T-helper 2 cell treated with Interferon-gamma antibody and Interleukin-4, amounts not matched to agents 100 ng/mL and 5 ng/mL, for 36 hours (primary cell): Measurements from ENCODE around the gene ZFP92. TPM values are rescaled to one million over a fixed set of nuclear protein-coding genes. Genes with fewer than 3 reads are reported as not detected.
"Not testable (repeated sequence)": the region's sequence is repeated elsewhere in the genome, so short reads cannot be mapped to it uniquely, and the experiment has no call there.

Experiments used
- intact Hi-C: fragments of 100-400 bp; cut with micrococcal nuclease; formaldehyde crosslinking; loops from one replicate; pipeline ENCODE4 v1.15.1; 2023
- total RNA-seq: library from RNA; stranded (reverse); gene quantifications from 2 replicates; pipeline ENCODE4 v1.2.3, GENCODE V29; 2022

The ZFP92 gene
- total RNA-seq, result 1.3 and 1.5 TPM in 2 replicates

DNA sequence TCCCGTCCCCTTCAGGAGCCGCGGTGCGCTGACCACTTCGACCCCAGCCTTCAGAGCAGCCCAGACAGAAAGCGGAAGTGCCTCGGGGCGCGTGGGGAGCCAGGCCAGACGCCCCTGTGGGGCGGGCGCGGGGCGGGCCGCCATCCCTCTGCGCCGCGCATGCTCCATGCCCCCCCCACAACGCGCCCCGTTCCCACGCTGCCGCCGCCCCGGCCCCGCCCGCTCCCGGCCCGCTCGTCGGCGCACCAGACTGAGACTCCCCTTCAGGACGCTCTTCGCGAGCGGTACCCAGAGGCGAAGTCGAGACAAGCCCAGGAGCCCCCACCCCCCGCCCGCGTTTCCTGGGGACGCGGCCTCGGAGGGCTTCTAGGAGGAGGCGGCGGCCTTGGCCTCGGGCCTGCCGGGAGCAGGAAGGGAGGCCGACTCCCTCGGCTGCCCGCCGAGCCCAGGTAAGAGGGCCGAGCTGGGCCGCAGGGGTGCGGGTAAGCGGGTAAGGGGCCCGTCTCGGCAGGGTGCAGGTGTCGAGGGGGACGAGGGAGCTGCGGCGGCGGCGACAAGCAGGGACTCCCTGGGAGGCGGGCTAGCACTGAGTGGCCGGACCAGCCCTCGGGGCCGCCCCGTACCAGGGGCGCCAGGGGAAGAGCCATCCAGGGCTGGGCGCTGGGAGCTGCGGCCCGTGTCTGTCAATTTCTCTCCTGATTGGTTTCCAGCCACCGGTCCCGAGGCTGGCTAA lies at the start of gene ZFP92:
Gene ZFP92 (plus strand): TSS at position 218 of the 733 bp plus-strand sequence. CDS start 6,851 bp downstream, outside the sequence.
- intact Hi-C loops, result no loop called here

DNA sequence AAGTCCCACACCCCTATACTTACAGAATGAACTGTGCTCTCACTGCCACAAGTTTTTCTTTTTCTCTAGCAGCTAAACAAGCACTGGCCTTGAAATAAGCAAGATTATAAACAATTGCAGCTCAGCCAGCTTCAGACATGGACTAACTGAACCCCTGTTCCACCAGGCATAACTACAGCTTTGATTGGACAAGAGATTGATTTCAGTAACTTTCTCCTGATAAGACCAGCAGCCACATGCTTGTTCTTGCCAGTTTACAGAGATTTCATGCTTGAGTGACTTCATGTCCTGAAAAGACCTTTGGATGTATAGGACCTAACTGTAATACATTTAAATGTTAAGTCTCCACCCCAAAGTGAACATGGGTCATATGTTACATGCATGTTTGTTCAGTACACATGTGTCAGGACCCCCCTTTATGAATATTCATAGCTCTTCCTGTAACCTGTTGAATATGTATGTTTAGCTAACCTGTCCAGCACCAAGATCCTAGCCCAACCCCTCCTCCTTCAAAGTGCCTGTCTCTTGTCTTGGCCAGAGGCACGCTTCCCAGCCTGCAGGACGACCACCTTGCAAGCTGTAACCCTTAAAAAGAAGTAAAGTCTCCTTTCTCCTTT lies 49.4 kb upstream of the ZFP92 start:
- intact Hi-C loops, result no loop called here

GRCh38 chrX:153365670-153366069 lies 45.6 kb upstream of the ZFP92 start:
- intact Hi-C loops, result no loop called here

- intact Hi-C loops, result no loop called here
Measured at GRCh38 chrX:153366119-153366518, 45.2 kb upstream of the ZFP92 start.

GRCh38 chrX:153366878-153367538 lies 44.3 kb upstream of the ZFP92 start:
- intact Hi-C loops, result no loop called here

- intact Hi-C loops, result no loop called here
Measured at GRCh38 chrX:153370293-153371055, 40.8 kb upstream of the ZFP92 start.

DNA sequence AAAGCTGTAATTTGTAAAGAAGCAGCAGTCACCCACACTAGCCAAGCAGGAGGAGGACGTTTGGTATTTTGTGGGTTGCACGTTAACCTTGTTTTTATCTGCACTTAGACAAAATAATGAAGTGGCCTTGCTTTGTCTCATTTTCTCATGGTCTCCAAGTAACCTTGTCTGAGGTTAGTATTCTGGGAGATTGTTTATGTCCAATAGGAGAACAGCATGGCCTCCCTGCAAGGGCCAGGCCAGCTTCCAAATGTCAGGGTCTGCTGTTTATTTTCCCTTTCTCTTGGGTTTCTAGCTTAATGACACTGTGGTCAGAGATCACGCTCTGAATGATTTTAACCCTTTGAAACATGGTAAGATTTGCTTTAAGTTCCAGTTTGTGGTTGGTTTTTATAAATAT lies 40.0 kb upstream of the ZFP92 start:
- intact Hi-C loops, result no loop called here

- intact Hi-C loops, result no loop called here
Measured at GRCh38 chrX:153372949-153373348, 38.3 kb upstream of the ZFP92 start.

- intact Hi-C loops, result no loop called here
Measured at GRCh38 chrX:153374426-153374825, 36.8 kb upstream of the ZFP92 start.

GRCh38 chrX:153375571-153375970 lies 35.7 kb upstream of the ZFP92 start:
- intact Hi-C loops, result no loop called here

DNA sequence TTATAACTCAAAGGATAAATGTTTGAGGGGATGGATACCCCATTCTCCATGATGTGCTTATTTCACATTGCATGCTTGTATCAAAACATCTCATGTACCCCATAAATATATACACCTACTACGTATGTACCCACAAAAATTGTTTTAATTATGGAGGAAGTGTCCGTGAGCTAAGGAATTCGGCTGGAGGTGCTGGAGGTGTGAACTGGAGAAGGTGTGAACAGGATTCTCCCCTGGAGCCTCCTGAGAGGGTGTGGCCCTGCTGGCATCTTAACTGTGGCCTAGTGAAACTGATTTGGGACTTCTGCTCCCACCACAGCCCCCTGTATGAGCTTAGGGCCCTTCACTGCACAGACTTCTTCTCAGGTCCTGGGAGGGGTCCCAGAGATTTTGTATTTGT lies 33.5 kb upstream of the ZFP92 start:
- intact Hi-C loops, result no loop called here

DNA sequence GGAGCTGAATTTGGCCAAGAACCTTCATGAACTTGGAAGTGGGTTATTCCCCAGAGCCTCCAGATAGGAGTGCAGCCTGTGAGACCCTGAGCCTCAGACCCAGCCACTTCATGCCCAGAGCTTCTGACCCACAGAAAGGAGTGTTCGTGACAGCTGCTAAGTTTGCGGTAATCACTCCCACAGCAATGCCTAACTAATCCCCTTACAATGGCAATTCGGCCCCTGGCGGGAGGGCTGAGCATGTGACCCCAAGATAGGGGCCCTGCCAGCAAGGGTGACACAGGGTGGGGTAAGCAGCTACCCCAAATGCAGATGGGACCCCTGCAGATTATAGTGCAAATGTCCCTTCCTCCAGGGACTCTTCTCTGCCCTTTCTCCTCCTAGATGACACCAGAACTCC lies 32.7 kb upstream of the ZFP92 start:
- intact Hi-C loops, result no loop called here

DNA sequence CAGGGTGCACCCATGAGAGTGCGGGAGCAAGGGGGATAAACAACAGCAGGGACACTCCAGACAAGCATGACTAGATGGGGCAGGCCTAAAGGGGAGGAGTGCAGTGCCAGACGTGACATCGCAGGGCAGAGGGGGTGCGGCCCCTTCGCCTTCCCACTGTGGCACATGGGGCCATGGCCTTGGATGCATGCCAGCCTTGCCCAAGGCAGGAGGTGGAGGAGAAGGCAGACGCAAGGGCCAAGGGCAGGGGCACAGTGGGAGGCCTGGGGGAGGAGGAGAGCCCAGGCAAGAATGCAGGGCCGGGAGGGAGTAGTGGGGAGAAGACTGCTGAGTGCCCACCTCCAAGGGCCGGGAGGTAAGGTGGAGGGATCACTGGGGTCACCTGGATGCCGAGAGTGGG lies 31.8 kb upstream of the ZFP92 start:
- intact Hi-C loops, result no loop called here

DNA sequence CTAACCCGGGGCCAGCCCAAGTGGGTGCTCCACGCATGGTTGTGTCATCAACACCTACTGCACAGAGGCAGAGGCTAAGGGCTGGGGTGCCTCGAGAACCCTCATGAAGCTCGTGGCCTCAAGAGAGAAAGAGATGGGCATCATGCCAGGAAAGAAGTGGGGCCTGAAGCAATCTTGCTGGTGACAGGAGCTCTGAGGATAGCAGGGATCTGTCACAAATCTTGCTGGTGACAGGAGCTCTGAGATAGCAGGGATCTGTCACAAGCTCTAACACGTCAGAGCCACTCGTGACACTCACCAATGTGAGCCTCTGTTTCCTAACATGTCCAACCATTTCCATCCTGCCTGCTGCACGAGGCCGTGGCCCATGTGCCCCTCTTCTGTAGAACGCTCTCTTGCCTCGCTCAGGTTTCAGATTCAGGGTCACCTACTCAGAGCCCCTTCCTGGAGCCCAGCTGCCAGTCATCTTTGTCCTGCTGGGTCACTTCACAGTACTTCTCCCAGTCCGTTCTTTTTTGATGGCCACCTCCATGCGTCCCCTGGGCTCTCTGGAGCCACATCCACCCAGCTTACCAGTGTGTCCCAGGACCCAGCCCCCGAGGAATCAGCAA lies 31.2 kb upstream of the ZFP92 start:
- intact Hi-C loops, result no loop called here

- intact Hi-C loops, result no loop called here
Measured at GRCh38 chrX:153380691-153381090, 30.6 kb upstream of the ZFP92 start.

DNA sequence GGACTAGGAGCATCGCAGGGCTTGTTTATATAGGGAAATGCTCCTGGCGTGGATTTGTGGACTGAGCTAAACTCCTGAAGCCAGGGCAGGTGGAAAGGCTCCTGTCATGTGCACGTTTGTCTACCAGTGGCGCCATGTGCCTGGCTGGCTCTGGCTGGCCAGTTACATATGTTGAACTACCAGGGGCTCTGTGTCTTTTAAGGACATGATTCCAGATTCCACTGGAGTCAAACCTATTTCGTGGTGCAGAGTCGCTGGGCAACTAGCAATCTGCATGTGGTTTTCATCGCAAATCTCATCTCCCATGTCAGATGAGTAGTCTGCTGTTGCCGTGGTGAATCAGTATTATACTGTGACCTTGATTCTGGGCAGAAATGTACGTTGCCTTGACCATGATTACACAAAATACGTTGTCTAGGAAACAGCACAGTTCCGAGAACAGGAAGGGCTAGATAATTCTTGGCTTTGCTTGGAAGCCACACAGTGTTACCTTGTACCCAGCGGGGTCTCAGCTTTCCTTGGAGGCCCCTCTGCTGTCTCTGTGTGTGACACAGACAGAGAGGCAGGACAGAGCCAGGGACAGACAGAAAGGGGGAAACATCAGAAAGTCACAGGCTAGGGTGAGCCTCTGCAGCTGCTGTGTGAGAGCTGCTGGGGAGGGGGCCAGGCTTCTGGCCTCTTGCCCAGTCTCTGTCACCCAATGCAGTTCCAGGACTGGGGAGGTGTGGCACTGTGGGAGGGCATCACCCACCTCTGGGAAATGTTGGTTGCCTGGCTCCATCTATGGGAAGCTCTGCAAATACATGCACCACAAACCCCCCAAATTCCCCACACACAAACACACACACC lies 29.4 kb upstream of the ZFP92 start:
- intact Hi-C loops, result no loop called here

GRCh38 chrX:153382563-153383482 lies 28.4 kb upstream of the ZFP92 start:
- intact Hi-C loops, result no loop called here

DNA sequence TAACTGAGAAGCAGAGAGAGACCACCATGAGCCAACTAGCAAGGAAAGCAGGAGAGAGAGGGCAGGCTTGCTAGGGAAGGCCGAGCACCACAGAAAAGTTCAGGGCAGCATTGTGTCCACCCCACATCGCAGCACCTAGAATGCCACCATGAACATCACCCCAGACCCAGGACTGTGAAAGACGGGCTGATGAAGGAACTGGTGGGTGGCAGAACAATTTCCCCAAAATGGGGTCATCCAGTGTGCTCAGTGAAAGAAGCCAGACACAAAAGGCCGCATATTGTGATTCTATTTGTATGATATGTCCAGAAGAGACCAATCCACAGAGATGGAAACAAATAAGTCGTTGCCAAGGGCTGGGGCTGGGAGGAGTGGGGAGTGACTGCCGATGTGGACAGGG lies 26.9 kb upstream of the ZFP92 start:
- intact Hi-C loops, result no loop called here

DNA sequence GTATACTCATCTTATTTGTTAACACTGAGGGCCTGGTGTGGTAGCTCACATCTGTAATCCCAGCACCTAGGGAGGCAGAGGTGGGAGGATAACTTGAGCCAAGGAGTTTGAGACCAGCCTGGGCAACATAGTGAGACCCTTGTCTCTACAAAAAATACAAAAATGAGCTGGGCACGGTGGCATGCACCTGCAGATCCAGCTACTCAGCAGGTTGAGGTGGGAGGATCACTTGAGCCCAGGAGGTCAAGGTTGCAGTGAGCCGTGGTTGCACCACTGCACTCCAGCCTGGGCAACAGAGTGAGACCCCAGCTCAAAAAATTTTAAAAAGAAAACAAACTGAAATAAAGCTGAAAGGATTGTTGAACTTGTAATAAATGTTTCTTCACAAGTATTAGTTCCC lies 26.3 kb upstream of the ZFP92 start:
- intact Hi-C loops, result not testable (repeated sequence)
